ENCODE results near the gene PDLIM5.

DNA sequence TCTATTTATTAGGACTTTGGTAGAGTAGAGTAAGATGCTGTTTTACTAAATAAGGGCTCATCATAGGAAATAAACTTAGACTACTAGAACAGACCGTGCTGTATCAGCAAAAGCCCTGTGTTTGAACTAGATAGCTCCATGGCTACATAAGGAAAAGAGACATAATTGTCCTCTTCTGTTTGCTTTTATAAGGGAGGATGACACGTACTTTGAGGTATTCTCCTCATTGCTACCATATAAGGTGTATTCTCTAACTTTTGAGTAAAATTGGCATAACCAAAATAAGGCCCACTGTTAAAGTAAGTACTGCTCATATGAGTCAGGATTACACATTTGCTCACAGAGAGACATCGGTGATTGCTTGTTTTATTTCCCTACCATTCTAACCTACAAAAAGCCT, 64.3 kb downstream of the PDLIM5 start:
- TF ChIP-seq, protein P1, sequence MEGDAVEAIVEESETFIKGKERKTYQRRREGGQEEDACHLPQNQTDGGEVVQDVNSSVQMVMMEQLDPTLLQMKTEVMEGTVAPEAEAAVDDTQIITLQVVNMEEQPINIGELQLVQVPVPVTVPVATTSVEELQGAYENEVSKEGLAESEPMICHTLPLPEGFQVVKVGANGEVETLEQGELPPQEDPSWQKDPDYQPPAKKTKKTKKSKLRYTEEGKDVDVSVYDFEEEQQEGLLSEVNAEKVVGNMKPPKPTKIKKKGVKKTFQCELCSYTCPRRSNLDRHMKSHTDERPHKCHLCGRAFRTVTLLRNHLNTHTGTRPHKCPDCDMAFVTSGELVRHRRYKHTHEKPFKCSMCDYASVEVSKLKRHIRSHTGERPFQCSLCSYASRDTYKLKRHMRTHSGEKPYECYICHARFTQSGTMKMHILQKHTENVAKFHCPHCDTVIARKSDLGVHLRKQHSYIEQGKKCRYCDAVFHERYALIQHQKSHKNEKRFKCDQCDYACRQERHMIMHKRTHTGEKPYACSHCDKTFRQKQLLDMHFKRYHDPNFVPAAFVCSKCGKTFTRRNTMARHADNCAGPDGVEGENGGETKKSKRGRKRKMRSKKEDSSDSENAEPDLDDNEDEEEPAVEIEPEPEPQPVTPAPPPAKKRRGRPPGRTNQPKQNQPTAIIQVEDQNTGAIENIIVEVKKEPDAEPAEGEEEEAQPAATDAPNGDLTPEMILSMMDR (IDR thresholded peaks at IDR 0.05): no peak
- TF ChIP-seq POLR2A (IDR thresholded peaks at IDR 0.05): no peak
- TF ChIP-seq POLR2AphosphoS5 (IDR thresholded peaks at IDR 0.05): no peak
- peak; percentile 71 for TF ChIP-seq EP300 (IDR thresholded peaks at IDR 0.05; ENCODE audit: low read depth)

All from transverse colon (tissue), 4 donors.